ENCODE results near the gene IL1RAPL2. TPM values are rescaled to one million over a fixed set of nuclear protein-coding genes. Genes with fewer than 3 reads are reported as not detected.

Gene IL1RAPL2
- total RNA-seq, 4 donors from 2014 or later, result not detected

DNA sequence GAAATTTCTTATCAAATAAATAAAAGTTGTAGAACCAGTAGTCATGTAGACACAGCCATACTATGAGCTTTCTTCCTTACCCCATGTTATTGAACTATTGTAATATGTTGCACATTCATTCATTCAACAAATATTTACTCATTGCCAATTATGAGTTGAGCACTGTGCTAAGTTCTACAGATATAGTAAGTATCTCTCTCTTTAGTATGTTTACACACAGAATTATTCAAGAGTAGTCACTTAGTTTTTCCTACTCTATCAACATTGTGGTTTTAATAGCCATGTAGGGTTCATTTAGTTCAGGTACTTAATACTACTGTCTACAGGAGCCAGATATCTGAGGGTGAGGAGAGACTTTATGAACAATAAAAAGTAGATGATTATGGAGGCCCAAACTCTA, 568.3 kb downstream of the IL1RAPL2 start:
- Histone ChIP-seq H3K27ac (no peak overlapping the region), H3K27me3 (no peaks in the 10 kb centered on the region), H3K4me1 (no peaks in the 10 kb centered on the region), H3K36me3 (no peaks in the 10 kb centered on the region), H3K9me3 (no peaks in the 10 kb centered on the region), H3K4me3 (replicated peaks in 1 of 3) (no peak overlapping the region)
- intact Hi-C loops (cut with DNase I), result no loop called here
- no peak for DNase-seq
- TF ChIP-seq POLR2A (IDR thresholded peaks at IDR 0.05), result no peak
- TF ChIP-seq, protein P1, sequence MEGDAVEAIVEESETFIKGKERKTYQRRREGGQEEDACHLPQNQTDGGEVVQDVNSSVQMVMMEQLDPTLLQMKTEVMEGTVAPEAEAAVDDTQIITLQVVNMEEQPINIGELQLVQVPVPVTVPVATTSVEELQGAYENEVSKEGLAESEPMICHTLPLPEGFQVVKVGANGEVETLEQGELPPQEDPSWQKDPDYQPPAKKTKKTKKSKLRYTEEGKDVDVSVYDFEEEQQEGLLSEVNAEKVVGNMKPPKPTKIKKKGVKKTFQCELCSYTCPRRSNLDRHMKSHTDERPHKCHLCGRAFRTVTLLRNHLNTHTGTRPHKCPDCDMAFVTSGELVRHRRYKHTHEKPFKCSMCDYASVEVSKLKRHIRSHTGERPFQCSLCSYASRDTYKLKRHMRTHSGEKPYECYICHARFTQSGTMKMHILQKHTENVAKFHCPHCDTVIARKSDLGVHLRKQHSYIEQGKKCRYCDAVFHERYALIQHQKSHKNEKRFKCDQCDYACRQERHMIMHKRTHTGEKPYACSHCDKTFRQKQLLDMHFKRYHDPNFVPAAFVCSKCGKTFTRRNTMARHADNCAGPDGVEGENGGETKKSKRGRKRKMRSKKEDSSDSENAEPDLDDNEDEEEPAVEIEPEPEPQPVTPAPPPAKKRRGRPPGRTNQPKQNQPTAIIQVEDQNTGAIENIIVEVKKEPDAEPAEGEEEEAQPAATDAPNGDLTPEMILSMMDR (IDR thresholded peaks at IDR 0.05), result no peak

DNA sequence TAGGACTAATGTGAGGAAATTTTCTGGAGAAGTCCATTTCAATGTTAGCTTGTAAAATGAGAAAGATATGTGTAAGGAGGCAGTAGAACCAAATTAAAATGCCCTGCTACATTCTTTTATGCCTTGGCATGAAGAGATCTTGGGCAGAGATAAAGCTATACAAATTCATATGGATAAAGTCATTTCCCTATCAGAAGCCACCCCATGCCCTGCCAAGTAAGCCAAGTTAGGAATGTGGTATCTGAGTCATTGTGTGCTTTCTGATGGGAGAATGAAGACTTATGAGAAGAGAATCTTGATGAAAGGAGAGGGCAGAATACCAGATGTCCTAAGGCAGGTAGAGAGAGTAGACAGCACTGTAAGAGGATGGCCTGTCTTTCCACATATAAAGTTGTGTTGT, 570.8 kb downstream of the IL1RAPL2 start:
- no peak overlapping the region for H3K27ac ChIP-seq
- H3K36me3 ChIP-seq, result no peaks in the 10 kb centered on the region
- intact Hi-C loops (cut with DNase I), result no loop called here
- H3K27me3 ChIP-seq, result no peaks in the 10 kb centered on the region
- H3K4me3 ChIP-seq (replicated peaks in 1 of 3), result no peak overlapping the region
- no peaks in the 10 kb centered on the region for H3K4me1 ChIP-seq
- DNase-seq, result no peak
- no peaks in the 10 kb centered on the region for H3K9me3 ChIP-seq
- TF ChIP-seq POLR2A (IDR thresholded peaks at IDR 0.05), result no peak
- TF ChIP-seq, protein P1 (IDR thresholded peaks at IDR 0.05), result no peak

DNA sequence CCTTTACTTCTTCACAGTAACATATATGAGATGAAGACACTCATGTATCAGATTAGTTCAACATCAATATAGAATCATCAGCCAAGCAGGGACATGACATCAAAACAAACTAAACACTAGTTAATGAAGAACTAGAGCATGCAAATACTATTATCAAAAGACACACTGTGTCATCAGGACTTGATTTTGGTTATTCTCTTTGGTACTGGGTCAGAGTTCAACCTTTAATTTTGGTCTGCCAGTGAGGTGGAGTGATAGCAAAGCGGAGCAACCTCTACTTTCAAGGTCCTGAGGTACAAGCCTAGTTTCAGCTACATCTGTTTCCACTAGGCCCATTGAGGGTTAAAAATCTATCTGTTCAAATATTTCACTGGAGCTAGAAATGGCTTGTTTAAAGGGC, 584.0 kb downstream of the IL1RAPL2 start:
- Histone ChIP-seq H3K4me3 (replicated peaks in 1 of 3) (no peak overlapping the region), H3K4me1 (no peaks in the 10 kb centered on the region), H3K9me3 (no peaks in the 10 kb centered on the region), H3K36me3 (no peaks in the 10 kb centered on the region), H3K27me3 (no peaks in the 10 kb centered on the region), H3K27ac (no peak overlapping the region)
- TF ChIP-seq POLR2A (IDR thresholded peaks at IDR 0.05), result no peak
- TF ChIP-seq, protein P1 (IDR thresholded peaks at IDR 0.05), result no peak
- no peak for DNase-seq
- 100% methylated on average over 1 of the region's 1 CpG for WGBS, 2 donors
- intact Hi-C loops (cut with DNase I), result no loop called here

DNA sequence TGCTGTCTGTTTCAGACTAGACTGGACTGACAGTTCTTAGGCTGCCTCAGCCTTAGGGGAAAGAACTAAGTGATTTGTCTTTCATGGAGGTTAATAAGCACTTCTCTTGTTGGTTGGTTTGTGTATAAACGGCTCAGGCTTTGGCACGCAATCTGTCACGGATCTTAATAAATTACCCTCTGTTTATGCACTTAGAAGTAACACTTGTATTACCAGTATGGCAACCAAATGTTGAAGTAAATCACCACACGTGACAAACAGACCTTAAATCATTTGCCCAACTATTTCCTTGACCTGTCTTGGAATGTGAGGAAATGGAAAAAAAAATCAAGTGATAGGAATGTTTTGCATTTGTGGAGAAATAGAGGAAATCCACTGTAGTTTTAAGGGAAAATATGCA, 584.6 kb downstream of the IL1RAPL2 start:
- H3K27ac ChIP-seq, result no peak overlapping the region
- intact Hi-C loops (cut with DNase I), result no loop called here
- no peaks in the 10 kb centered on the region for H3K36me3 ChIP-seq
- no peaks in the 10 kb centered on the region for H3K27me3 ChIP-seq
- H3K4me1 ChIP-seq, result no peaks in the 10 kb centered on the region
- H3K4me3 ChIP-seq (replicated peaks in 1 of 3), result no peak overlapping the region
- DNase-seq, result no peak
- no peaks in the 10 kb centered on the region for H3K9me3 ChIP-seq
- TF ChIP-seq, protein P1 (IDR thresholded peaks at IDR 0.05), result no peak
- TF ChIP-seq POLR2A (IDR thresholded peaks at IDR 0.05), result no peak
- WGBS, 2 donors, result 47 to 48% methylated on average over 4 of the region's 4 CpGs

DNA sequence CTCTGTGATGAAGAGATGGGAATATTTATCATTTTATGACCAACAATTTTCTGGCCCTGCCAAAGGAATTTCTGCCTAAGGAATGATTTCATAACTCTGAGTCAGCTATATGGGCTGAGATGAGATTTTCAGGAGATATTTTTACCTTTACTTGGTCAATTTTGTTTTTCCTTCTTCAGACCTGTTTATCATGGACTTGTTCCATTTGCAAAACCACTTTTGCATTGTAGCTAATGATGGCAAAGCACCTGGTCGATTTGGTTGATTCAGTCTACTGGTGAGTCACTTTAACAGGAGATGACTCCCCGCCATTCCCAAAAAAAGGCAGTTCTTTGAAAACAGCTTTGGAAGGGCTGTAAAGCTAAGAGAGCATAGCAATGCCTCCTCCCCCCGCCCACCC, 601.2 kb downstream of the IL1RAPL2 start:
- Histone ChIP-seq H3K27ac (no peak overlapping the region), H3K27me3 (no peaks in the 10 kb centered on the region), H3K4me1 (no peaks in the 10 kb centered on the region), H3K9me3 (no peaks in the 10 kb centered on the region), H3K36me3 (no peaks in the 10 kb centered on the region), H3K4me3 (replicated peaks in 1 of 3) (no peak overlapping the region)
- TF ChIP-seq, protein P1 (IDR thresholded peaks at IDR 0.05), result no peak
- no peak for TF ChIP-seq POLR2A (IDR thresholded peaks at IDR 0.05)
- 81 to 82% methylated on average over 3 of the region's 3 CpGs for WGBS, 2 donors
- no peak for DNase-seq
- intact Hi-C loops (cut with DNase I), result no loop called here

Data from thyroid gland (tissue), 4 donors.